DOHH2 (cell line): ENCODE data around the gene GINS2.

Experiments
- H3F3A ChIP-seq: fragments of 200-600 bp; sonication (generic), shearing (Covaris generic); 2 replicates; pipeline ENCODE4 v1.6.0; 2016; ENCODE audit warnings: antibody characterized with exemption, mild to moderate bottlenecking; ENCODE audit not compliant: control insufficient read depth, insufficient read depth
- H3K27ac ChIP-seq: fragments of 200-600 bp; sonication (generic); 2 replicates; pipeline ENCODE4 v1.5.1; 2014; ENCODE audit warnings: low read depth, mild to moderate bottlenecking, low read length, moderate library complexity
- H3K27me3 ChIP-seq: fragments of 200-600 bp; sonication (generic); 2 replicates; pipeline ENCODE4 v1.6.1; 2014; ENCODE audit warnings: mild to moderate bottlenecking, low read length, mixed read lengths; ENCODE audit not compliant: control insufficient read depth
- H3K36me3 ChIP-seq: fragments of 200-600 bp; sonication (generic); 2 replicates; pipeline ENCODE4 v1.6.1; 2014; ENCODE audit warnings: mild to moderate bottlenecking, low read length, moderate library complexity, mixed read lengths; ENCODE audit not compliant: control insufficient read depth
- H3K4me1 ChIP-seq: fragments of 200-600 bp; sonication (generic); 2 replicates; pipeline ENCODE4 v1.6.1; 2014; ENCODE audit warnings: mild to moderate bottlenecking, low read length, mixed read lengths; ENCODE audit not compliant: control insufficient read depth
- H3K4me2 ChIP-seq: fragments of 200-600 bp; sonication (generic); 2 replicates; pipeline ENCODE4 v1.6.0; 2014; ENCODE audit warnings: mild to moderate bottlenecking, low read length, moderate library complexity
- H3K4me3 ChIP-seq: fragments of 200-600 bp; sonication (generic); 2 replicates; pipeline ENCODE4 v1.5.1; 2014; ENCODE audit warnings: mild to moderate bottlenecking, low read length, mixed read lengths
- H3K79me2 ChIP-seq: fragments of 200-600 bp; sonication (generic); 2 replicates; pipeline ENCODE4 v1.6.1; 2014; ENCODE audit warnings: mild to moderate bottlenecking, low read length, mixed read lengths; ENCODE audit not compliant: control insufficient read depth
- H3K9me2 ChIP-seq: fragments of 200-600 bp; sonication (generic); replicated peaks from 2 replicates; pipeline ENCODE4 v1.6.1; 2014; ENCODE audit warnings: mild to moderate bottlenecking, low read length, mixed read lengths; ENCODE audit not compliant: control insufficient read depth
- H3K9me3 ChIP-seq: fragments of 200-600 bp; sonication (generic); 2 replicates; pipeline ENCODE4 v1.6.1; 2014; ENCODE audit warnings: antibody characterized with exemption, low read length, mixed read lengths; ENCODE audit not compliant: control insufficient read depth, insufficient read depth
- H4K20me1 ChIP-seq: fragments of 200-600 bp; sonication (generic); 2 replicates; pipeline ENCODE4 v1.6.0; 2014; ENCODE audit warnings: low read depth, mild to moderate bottlenecking, antibody characterized with exemption, low read length, moderate library complexity; ENCODE audit not compliant: control insufficient read depth, insufficient read depth
- EZH2phosphoT487 ChIP-seq: fragments of 200-600 bp; sonication (generic); IDR thresholded peaks from 2 replicates; pipeline ENCODE4 v1.6.1; 2017; ENCODE audit warnings: borderline replicate concordance, mild to moderate bottlenecking, antibody characterized with exemption, low read length, moderate library complexity, mixed read lengths
- TF ChIP-seq, protein P1 (sequence below): fragments of 200-600 bp; sonication (generic); IDR thresholded peaks from one replicate; pipeline ENCODE4 v1.5.1; 2014; ENCODE audit warnings: antibody characterized with exemption, mild to moderate bottlenecking, low read depth, low read length; ENCODE audit not compliant: poor library complexity, severe bottlenecking

Gene GINS2

DNA sequence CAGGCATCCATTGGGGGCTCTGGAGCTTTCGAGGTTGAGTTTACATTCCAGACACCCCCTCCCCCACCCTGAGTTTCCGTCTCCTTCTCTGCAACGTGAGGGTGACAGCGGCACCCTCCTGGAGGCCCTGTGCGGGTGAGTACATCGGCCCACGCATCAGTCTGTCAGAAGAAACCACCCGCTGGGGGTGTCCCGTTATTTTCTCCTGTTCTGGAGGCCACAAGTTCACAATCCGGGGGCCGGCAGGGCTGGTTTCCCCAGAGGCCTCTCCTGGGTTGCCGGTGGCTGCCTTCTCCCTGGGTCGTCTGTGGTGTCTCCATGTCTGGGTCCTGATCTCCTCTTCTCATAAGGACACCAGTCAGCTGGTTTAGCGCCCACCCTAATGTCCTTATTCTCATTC lies 39.9 kb downstream of the GINS2 start:
- no peaks in the 10 kb centered on the region for H3K9me2 ChIP-seq
- H3K27ac ChIP-seq: no peak overlapping the region
- H3K79me2 ChIP-seq: peaks cover 3% of the 10 kb centered on the region; the same call in 1 of the 2 replicates
- no peak overlapping the region for H3K4me3 ChIP-seq
- 0 out of 2 replicates have a peak, but pooled peaks cover 3% of the 10 kb centered on the region for H4K20me1 ChIP-seq
- TF ChIP-seq EZH2phosphoT487: no peak
- TF ChIP-seq, protein P1, sequence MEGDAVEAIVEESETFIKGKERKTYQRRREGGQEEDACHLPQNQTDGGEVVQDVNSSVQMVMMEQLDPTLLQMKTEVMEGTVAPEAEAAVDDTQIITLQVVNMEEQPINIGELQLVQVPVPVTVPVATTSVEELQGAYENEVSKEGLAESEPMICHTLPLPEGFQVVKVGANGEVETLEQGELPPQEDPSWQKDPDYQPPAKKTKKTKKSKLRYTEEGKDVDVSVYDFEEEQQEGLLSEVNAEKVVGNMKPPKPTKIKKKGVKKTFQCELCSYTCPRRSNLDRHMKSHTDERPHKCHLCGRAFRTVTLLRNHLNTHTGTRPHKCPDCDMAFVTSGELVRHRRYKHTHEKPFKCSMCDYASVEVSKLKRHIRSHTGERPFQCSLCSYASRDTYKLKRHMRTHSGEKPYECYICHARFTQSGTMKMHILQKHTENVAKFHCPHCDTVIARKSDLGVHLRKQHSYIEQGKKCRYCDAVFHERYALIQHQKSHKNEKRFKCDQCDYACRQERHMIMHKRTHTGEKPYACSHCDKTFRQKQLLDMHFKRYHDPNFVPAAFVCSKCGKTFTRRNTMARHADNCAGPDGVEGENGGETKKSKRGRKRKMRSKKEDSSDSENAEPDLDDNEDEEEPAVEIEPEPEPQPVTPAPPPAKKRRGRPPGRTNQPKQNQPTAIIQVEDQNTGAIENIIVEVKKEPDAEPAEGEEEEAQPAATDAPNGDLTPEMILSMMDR: no peak
- H3K4me1 ChIP-seq: peaks cover 10% of the 10 kb centered on the region
- no peaks in the 10 kb centered on the region for H3K9me3 ChIP-seq
- no peak overlapping the region for H3K4me2 ChIP-seq
- H3K36me3 ChIP-seq: peaks cover 10% of the 10 kb centered on the region; the same call in 1 of the 2 replicates
- H3K27me3 ChIP-seq: no peaks in the 10 kb centered on the region
- H3F3A ChIP-seq: no peaks in the 10 kb centered on the region

DNA sequence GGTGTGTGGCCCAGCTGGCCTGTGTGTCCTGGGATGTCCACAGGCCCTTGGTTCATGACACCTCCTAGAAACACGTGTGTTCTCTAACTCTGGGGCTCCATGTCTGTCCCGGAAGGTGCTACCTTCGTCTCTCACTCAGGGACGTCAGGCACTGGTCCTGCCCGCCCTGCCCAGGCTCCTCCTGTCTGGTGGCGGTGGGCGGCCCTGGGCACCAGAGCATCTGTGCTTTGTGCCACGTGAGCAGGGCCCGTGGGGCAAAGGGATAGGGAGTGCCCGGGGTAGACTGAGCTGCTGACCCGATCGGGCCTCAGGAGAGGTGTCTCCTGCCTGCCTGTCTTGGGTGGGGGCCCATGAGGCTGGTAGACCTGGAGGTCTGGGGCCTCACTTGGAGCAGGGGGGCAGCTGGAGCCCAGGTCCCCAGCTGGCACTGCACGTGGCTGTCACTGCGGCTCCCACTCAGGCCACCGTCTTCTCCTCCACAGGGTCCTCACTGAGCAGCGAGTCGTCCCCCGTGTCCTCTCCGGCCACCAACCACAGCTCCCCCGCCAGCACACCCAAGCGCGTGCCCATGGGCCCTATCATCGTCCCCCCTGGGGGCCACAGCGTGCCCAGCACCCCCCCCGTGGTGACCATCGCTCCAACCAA lies 40.6 kb downstream of the GINS2 start:
- Histone ChIP-seq H3K9me2 (no peaks in the 10 kb centered on the region), H3K4me3 (no peak overlapping the region), H3K9me3 (no peaks in the 10 kb centered on the region), H3K36me3 (peaks cover 5% of the 10 kb centered on the region; the same call in 1 of the 2 replicates), H3K4me2 (no peak overlapping the region), H3K4me1 (peaks cover 10% of the 10 kb centered on the region), H3K79me2 (peaks cover 6% of the 10 kb centered on the region; the same call in 1 of the 2 replicates), H3K27ac (no peak overlapping the region), H3F3A (no peaks in the 10 kb centered on the region), H4K20me1 (0 out of 2 replicates have a peak, but pooled peaks cover 3% of the 10 kb centered on the region), H3K27me3 (no peaks in the 10 kb centered on the region)
- no peak for TF ChIP-seq EZH2phosphoT487
- TF ChIP-seq, protein P1: no peak

DNA sequence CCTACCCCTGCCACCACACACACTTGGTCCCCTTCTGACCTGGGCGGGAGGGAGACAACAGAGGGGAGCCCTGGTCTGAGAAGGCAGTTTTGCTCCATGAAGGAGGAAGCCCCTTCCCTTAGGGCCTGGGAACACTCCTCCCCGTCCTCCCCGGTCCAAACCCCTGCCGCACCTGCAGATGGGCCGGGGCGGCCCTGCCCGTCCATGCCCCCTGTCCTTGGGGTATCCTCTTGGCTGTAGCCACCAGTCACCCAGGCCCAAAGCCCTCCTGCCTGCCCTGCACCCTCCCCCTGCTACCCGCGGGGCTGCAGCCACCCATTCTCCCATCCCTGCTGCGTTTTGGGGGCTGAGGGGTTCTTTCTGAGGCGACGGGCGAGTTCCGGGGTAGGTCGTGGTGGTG lies 41.8 kb downstream of the GINS2 start:
- Histone ChIP-seq H3K36me3 (peaks cover 2% of the 10 kb centered on the region; the same call in 1 of the 2 replicates), H3K79me2 (peaks cover 9% of the 10 kb centered on the region)

More for the DNA sequence above, 41.8 kb downstream of the GINS2 start:
- Histone ChIP-seq H3K4me2 (no peak overlapping the region), H3K9me3 (no peaks in the 10 kb centered on the region), H3F3A (no peaks in the 10 kb centered on the region), H3K4me1 (peaks cover 10% of the 10 kb centered on the region), H3K4me3 (no peak overlapping the region), H4K20me1 (0 out of 2 replicates have a peak, but pooled peaks cover 3% of the 10 kb centered on the region), H3K9me2 (no peaks in the 10 kb centered on the region), H3K27me3 (no peaks in the 10 kb centered on the region), H3K27ac (no peak overlapping the region)
- TF ChIP-seq, protein P1: no peak
- TF ChIP-seq EZH2phosphoT487: no peak
